HCT116 (cell line): ENCODE results near the gene SMCO1. TPM values are rescaled to one million over a fixed set of nuclear protein-coding genes. Genes with fewer than 3 reads are reported as not detected.
"Not testable (repeated sequence)": the region's sequence is repeated elsewhere in the genome, so short reads cannot be mapped to it uniquely, and the experiment has no call there.

Source experiments
- ATAC-seq: fragments of 200-7000 bp; cut with Tn5 transposase; 2 replicates; pipeline ENCODE4 v1.9.1; 2020; ENCODE audit warnings: mild to moderate bottlenecking, moderate library complexity
- BruUV-seq: library from RNA; stranded (reverse); fragments of 400-500 nt; replicated peaks from 2 replicates; lab custom pipeline; 2021; lab: Mats Ljungman, UMichigan
- CTCF ChIA-PET: fragments of 300-600 bp; sonication (Branson Sonifier 250); formaldehyde crosslinking; loops from one replicate; lab custom pipeline; 2021; ENCODE audit warnings: antibody characterized with exemption; lab: Charles Lee
- POLR2A ChIA-PET: fragments of 300-600, 350-600 bp; sonication (Branson Sonifier 250); formaldehyde crosslinking; loops from one replicate; lab custom pipeline; 2021; ENCODE audit warnings: antibody characterized with exemption; lab: Charles Lee
- RAD21 ChIA-PET, 2 experiments: fragments of 300-600 bp; sonication (Branson Sonifier 250); formaldehyde crosslinking; loops; one replicate each; lab custom pipeline; 2023; ENCODE audit warnings: low total read pairs in 2 of 2; ENCODE audit not compliant: uncharacterized antibody in 2 of 2, unreplicated experiment in 2 of 2, low non-redundant PET in 1 of 2; lab: Charles Lee
- DNase-seq: peaks from one replicate; pipeline ENCODE4 v3.0.0-alpha.2; 2010; ENCODE audit warnings: low read depth, low spot score
- H2AFZ ChIP-seq: fragments of 200-600 bp; shearing (Covaris generic), sonication (generic); 2 replicates; pipeline ENCODE4 v1.6.1; 2017; ENCODE audit warnings: low read depth, mixed run types, mixed read lengths, antibody characterized with exemption, low read length; ENCODE audit not compliant: poor library complexity, severe bottlenecking
- H3K27ac ChIP-seq: 2 replicates; pipeline ENCODE4 v1.5.1; 2012; ENCODE audit warnings: low read depth, low read length
- H3K27me3 ChIP-seq: fragments of 200-600 bp; sonication (generic); 2 replicates; pipeline ENCODE4 v1.6.1; 2016; ENCODE audit warnings: mixed run types, low read length, mixed read lengths; ENCODE audit not compliant: insufficient read depth
- H3K36me3 ChIP-seq, 2 experiments: fragments of 200-500 bp in 1 of 2; fragments of 200-600 bp in 1 of 2; sonication (Bioruptor generic) in 1 of 2; sonication (generic) in 1 of 2; 2 replicates each; pipeline versions ENCODE4 v1.5.1 to v1.6.1; 2014 to 2016; ENCODE audit warnings: low read length in 2 of 2, inconsistent platforms in 1 of 2, mixed read lengths in 1 of 2, mixed run types in 1 of 2; ENCODE audit not compliant: insufficient read depth in 2 of 2, control insufficient read depth in 1 of 2
- H3K4me1 ChIP-seq, 2 experiments: fragments of 200-600 bp in 1 of 2; sonication (generic) in 1 of 2; 2 replicates each; pipeline versions ENCODE4 v1.5.1 to v1.6.1; 2012 to 2017; ENCODE audit warnings: low read length in 2 of 2, inconsistent platforms in 1 of 2, mild to moderate bottlenecking in 1 of 2, mixed read lengths in 1 of 2, mixed run types in 1 of 2, moderate library complexity in 1 of 2; ENCODE audit not compliant: insufficient read depth in 2 of 2, control insufficient read depth in 1 of 2
- H3K4me2 ChIP-seq: fragments of 200-600 bp; sonication (generic); 2 replicates; pipeline ENCODE4 v1.6.1; 2017; ENCODE audit warnings: mixed run types, low read length, mixed read lengths
- H3K4me3 ChIP-seq, 2 experiments: fragments of 200-600 bp in 1 of 2; sonication (generic) in 1 of 2; replicated peaks in 1 of 2; 2 replicates each; pipeline ENCODE4 v1.5.1; 2011 to 2016; ENCODE audit warnings: low read length in 2 of 2, control low read depth in 1 of 2, low read depth in 1 of 2, mild to moderate bottlenecking in 1 of 2, mixed read lengths in 1 of 2, mixed run types in 1 of 2
- H3K79me2 ChIP-seq: fragments of 200-600 bp; sonication (generic); 2 replicates; pipeline ENCODE4 v1.6.1; 2017; ENCODE audit warnings: mild to moderate bottlenecking, mixed run types, low read length, moderate library complexity, mixed read lengths; ENCODE audit not compliant: insufficient read depth
- H3K9ac ChIP-seq: fragments of 200-600 bp; sonication (generic); 2 replicates; pipeline ENCODE4 v1.6.1; 2016; ENCODE audit warnings: low read length, mixed read lengths
- H3K9me2 ChIP-seq: fragments of 200-600 bp; sonication (generic), shearing (Covaris generic); 2 replicates; pipeline ENCODE4 v1.6.1; 2017; ENCODE audit warnings: mixed run types, mild to moderate bottlenecking, moderate library complexity; ENCODE audit not compliant: insufficient read depth
- H3K9me3 ChIP-seq, 2 experiments: fragments of 200-500 bp in 1 of 2; fragments of 200-600 bp in 1 of 2; sonication (Bioruptor generic) in 1 of 2; sonication (generic) in 1 of 2; 2 replicates each; pipeline ENCODE4 v1.6.1; 2014 to 2017; ENCODE audit warnings: low read length in 2 of 2, mixed read lengths in 2 of 2, inconsistent platforms in 1 of 2, low read depth in 1 of 2, mild to moderate bottlenecking in 1 of 2, mixed run types in 1 of 2, moderate library complexity in 1 of 2; ENCODE audit not compliant: control insufficient read depth in 1 of 2, insufficient read depth in 1 of 2
- H4K20me1 ChIP-seq: fragments of 200-600 bp; sonication (generic), shearing (Covaris generic); 2 replicates; pipeline ENCODE4 v1.6.1; 2017; ENCODE audit warnings: mixed run types, mild to moderate bottlenecking, moderate library complexity; ENCODE audit not compliant: insufficient read depth
- EGR1 ChIP-seq: IDR thresholded peaks from 2 replicates; pipeline ENCODE4 v1.6.1; 2012; ENCODE audit warnings: low read depth
- JUND ChIP-seq: IDR thresholded peaks from 2 replicates; pipeline ENCODE4 v1.6.1; 2012
- TCF7L2 ChIP-seq: IDR thresholded peaks from 2 replicates; pipeline ENCODE4 v1.7.0; 2011; ENCODE audit warnings: borderline replicate concordance, inconsistent platforms; ENCODE audit not compliant: insufficient read depth, insufficient read length; ENCODE audit errors: extremely low read depth
- YY1 ChIP-seq: IDR thresholded peaks from 2 replicates; pipeline ENCODE4 v1.6.1; 2011; ENCODE audit warnings: low read length, low read depth, moderate library complexity, mild to moderate bottlenecking; ENCODE audit not compliant: insufficient replicate concordance; ENCODE audit errors: extremely low read depth
- ZNF274 ChIP-seq: fragments of 200-500 bp; sonication (Bioruptor generic); IDR thresholded peaks from 2 replicates; pipeline ENCODE4 v1.6.1; 2014; ENCODE audit warnings: mild to moderate bottlenecking, low read depth, low read length, inconsistent platforms
- intact Hi-C: fragments of 100-400 bp; cut with micrococcal nuclease; formaldehyde crosslinking; loops from 2 replicates; pipeline ENCODE4 v1.10.0; 2022
- total RNA-seq: library from RNA; stranded (reverse); gene quantifications from one replicate; pipeline ENCODE4 v1.2.1, GENCODE V29; 2021; ENCODE audit not compliant: unreplicated experiment

Gene SMCO1
- total RNA-seq, 1 experiment from 2014 or later, result not detected

- no peak overlapping the region for H2AFZ ChIP-seq
- no peak for ATAC-seq
- no peaks in the 10 kb centered on the region for H3K9me3 ChIP-seq
- no peaks in the 10 kb centered on the region for H3K79me2 ChIP-seq
- TF ChIP-seq YY1 (no peak), EGR1 (no peak), JUND (no peak)
- DNase-seq, result no peak
- H3K4me1 ChIP-seq, result no peaks in the 10 kb centered on the region
- intact Hi-C loops, result no loop called here
- H3K4me2 ChIP-seq, result no peak overlapping the region
- no peaks in the 10 kb centered on the region for H3K36me3 ChIP-seq
- ChIA-PET POLR2A (no interaction called here), RAD21 (no interaction called here), CTCF (interaction anchor here (1.2 kb wide), 1 partner anchor 25 kb away, joined by 4 read pairs; no protein-coding TSS in a partner anchor)
- no peaks in the 10 kb centered on the region for H3K27me3 ChIP-seq
- H4K20me1 ChIP-seq, result no peaks in the 10 kb centered on the region
- H3K9ac ChIP-seq, result no peak overlapping the region
- no peaks in the 10 kb centered on the region for H3K9me2 ChIP-seq
- H3K4me3 ChIP-seq, result no peak overlapping the region
- no TSS peak for BruUV-seq
- H3K27ac ChIP-seq, result no peak overlapping the region
Observed at GRCh38 chr3:196553551-196553950, 38.4 kb upstream of the SMCO1 start.

GRCh38 chr3:196552253-196552652 lies 37.1 kb upstream of the SMCO1 start:
- no peak overlapping the region for H3K9ac ChIP-seq
- H3K27ac ChIP-seq, result no peak overlapping the region
- H3K4me3 ChIP-seq, result no peak overlapping the region
- no peaks in the 10 kb centered on the region for H3K27me3 ChIP-seq
- ATAC-seq (no peak), DNase-seq (no peak)
- ChIA-PET CTCF (no interaction called here), RAD21 (no interaction called here), POLR2A (no interaction called here)
- H4K20me1 ChIP-seq, result no peaks in the 10 kb centered on the region
- no peaks in the 10 kb centered on the region for H3K9me3 ChIP-seq
- intact Hi-C loops, result no loop called here
- no peak overlapping the region for H2AFZ ChIP-seq
- no TSS peak for BruUV-seq
- H3K36me3 ChIP-seq, result no peaks in the 10 kb centered on the region
- no peaks in the 10 kb centered on the region for H3K9me2 ChIP-seq
- no peak overlapping the region for H3K4me2 ChIP-seq
- TF ChIP-seq TCF7L2, result no peak
- no peak for TF ChIP-seq ZNF274
- H3K79me2 ChIP-seq, result no peaks in the 10 kb centered on the region
- no peaks in the 10 kb centered on the region for H3K4me1 ChIP-seq

DNA sequence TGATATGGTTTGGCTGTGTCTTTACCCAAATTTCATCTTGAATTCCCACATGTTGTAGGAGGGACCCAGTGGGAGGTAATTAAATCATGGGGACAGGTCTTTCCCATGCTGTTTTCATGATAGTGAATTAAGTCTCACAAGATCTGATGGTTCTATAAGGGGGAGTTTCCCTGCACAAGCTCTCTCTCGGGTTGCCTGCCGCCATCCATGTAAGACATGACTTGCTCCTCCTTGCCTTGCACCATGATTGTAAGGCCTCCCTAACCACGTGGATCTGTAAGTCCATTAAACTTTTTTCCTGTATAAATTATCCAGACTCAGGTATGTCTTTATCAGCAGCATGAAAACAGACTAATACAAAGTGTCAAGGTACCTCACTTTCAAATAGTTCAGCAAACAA lies 35.0 kb upstream of the SMCO1 start:
- CTCF ChIA-PET, H3K9me2 ChIP-seq, ATAC-seq, H3K9me3 ChIP-seq, H3K4me3 ChIP-seq, BruUV-seq, RAD21 ChIA-PET, H2AFZ ChIP-seq, H3K27me3 ChIP-seq, H4K20me1 ChIP-seq, POLR2A ChIA-PET, H3K4me2 ChIP-seq, H3K27ac ChIP-seq, H3K9ac ChIP-seq, H3K79me2 ChIP-seq, H3K36me3 ChIP-seq, DNase-seq, H3K4me1 ChIP-seq, intact Hi-C loops: not testable (repeated sequence)

DNA sequence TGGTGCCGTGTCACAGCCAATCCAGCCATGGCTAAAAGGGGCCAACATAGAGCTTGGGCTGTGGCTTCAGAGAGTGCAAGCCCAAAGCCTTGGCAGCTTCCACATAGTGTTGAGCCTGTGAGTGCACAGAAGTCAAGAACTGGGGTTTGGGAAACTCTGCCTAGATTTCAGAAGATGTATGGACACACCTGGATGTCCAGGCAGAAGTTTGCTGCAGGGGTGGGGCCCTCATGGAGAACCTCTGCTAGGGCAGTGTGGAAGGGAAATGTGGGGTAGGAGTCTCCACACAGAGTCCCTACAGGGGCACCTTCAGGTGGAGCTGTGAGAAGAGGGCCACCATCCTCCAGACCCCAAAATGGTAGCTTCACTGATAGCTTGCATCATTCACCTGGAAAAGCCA lies 34.2 kb upstream of the SMCO1 start:
- H3K9me2 ChIP-seq, POLR2A ChIA-PET, BruUV-seq, intact Hi-C loops, CTCF ChIA-PET, H3K36me3 ChIP-seq, H3K27ac ChIP-seq, H3K4me2 ChIP-seq, DNase-seq, H2AFZ ChIP-seq, RAD21 ChIA-PET, H3K4me1 ChIP-seq, H3K9ac ChIP-seq, H4K20me1 ChIP-seq, H3K9me3 ChIP-seq, H3K27me3 ChIP-seq, ATAC-seq, H3K79me2 ChIP-seq, H3K4me3 ChIP-seq: not testable (repeated sequence)
